ENCODE data around the gene IQSEC1. TPM values are rescaled to one million over a fixed set of nuclear protein-coding genes. Genes with fewer than 3 reads are reported as not detected.

Gene IQSEC1
- total RNA-seq, 2 experiments from 2014 or later = 20.1 to 22.2 TPM

GRCh38 chr3:13018561-13019242 lies 54.5 kb downstream of the IQSEC1 start:
- DNase-seq = no peak
- Mint-ChIP-seq H3K27ac (no peak overlapping the region), H3K27me3 (no peaks in the 10 kb centered on the region), H3K36me3 (no peaks in the 10 kb centered on the region), H3K9me3 (no peaks in the 10 kb centered on the region), H3K4me3 (no peak overlapping the region), H3K4me1 (peaks cover 23% of the 10 kb centered on the region)

GRCh38 chr3:13018043-13018451 lies 55.2 kb downstream of the IQSEC1 start:
- no peak overlapping the region for H3K27ac Mint-ChIP-seq
- H3K9me3 Mint-ChIP-seq = no peaks in the 10 kb centered on the region
- no peak overlapping the region for H3K4me3 Mint-ChIP-seq
- DNase-seq = no peak
- H3K4me1 Mint-ChIP-seq = peaks cover 30% of the 10 kb centered on the region
- no peaks in the 10 kb centered on the region for H3K27me3 Mint-ChIP-seq
- peaks cover 2% of the 10 kb centered on the region for H3K36me3 Mint-ChIP-seq

DNA sequence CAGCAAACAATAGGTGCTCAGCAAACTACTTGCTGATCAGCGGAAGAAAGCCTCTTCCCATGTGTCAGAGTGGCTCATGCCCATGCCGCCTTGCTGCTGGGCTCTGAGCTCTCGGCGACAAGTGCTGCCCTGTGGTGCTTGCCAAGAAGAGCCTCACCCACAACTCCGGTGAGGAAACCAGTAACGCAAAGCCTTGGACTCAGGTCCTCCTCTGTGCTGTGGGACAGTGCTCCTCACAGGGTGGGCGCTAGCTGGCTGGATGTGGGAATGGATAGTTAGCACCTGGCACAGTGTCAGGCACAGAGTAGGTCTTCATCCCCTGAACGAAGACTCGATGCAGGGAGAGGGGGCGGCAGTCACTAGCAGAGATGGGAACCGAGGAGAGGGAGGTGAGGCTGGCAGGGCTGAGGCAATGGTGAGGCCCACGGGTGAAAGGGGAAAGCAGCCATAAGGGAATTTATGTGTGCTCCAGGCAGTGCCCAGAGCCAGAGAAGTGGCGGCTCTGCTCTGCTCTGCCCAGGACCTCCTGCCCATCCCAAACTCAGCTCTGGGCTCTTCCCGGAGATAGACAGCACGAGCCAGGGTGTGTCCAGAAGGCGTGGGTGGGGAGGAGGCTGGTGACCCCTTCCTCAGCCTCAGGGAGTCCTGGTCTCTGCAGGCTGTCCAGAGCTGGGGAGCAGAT lies 55.7 kb downstream of the IQSEC1 start:
- DNase-seq = no peak
- peaks cover 35% of the 10 kb centered on the region for H3K4me1 Mint-ChIP-seq
- H3K4me3 Mint-ChIP-seq = peak overlapping the region; percentile 15
- H3K36me3 Mint-ChIP-seq = peaks cover 2% of the 10 kb centered on the region
- H3K27ac Mint-ChIP-seq = peak overlapping the region; percentile 93
- H3K27me3 Mint-ChIP-seq = no peaks in the 10 kb centered on the region
- no peaks in the 10 kb centered on the region for H3K9me3 Mint-ChIP-seq

- Mint-ChIP-seq H3K4me3 (peak overlapping the region; percentile 72), H3K36me3 (peaks cover 6% of the 10 kb centered on the region), H3K4me1 (peaks cover 42% of the 10 kb centered on the region), H3K9me3 (no peaks in the 10 kb centered on the region), H3K27me3 (no peaks in the 10 kb centered on the region), H3K27ac (peak overlapping the region; percentile 93)
- no peak for DNase-seq
These were observed 56.4 kb downstream of the IQSEC1 start for GRCh38 chr3:13016721-13017255.

GRCh38 chr3:13016083-13016720 lies 57.0 kb downstream of the IQSEC1 start:
- Mint-ChIP-seq H3K4me1 (peaks cover 48% of the 10 kb centered on the region), H3K4me3 (peak overlapping the region; percentile 72), H3K9me3 (no peaks in the 10 kb centered on the region)

GRCh38 chr3:13015286-13016082 lies 57.7 kb downstream of the IQSEC1 start:
- Mint-ChIP-seq H3K9me3 (no peaks in the 10 kb centered on the region), H3K27me3 (no peaks in the 10 kb centered on the region), H3K4me1 (peaks cover 53% of the 10 kb centered on the region), H3K27ac (peak overlapping the region; percentile 93), H3K36me3 (peaks cover 8% of the 10 kb centered on the region), H3K4me3 (peak overlapping the region; percentile 72)
- peak; percentile 64 for DNase-seq

More at GRCh38 chr3:13016083-13016720, 57.0 kb downstream of the IQSEC1 start:
- H3K27ac Mint-ChIP-seq = peak overlapping the region; percentile 93
- H3K27me3 Mint-ChIP-seq = no peaks in the 10 kb centered on the region
- DNase-seq = peak; percentile 60
- peaks cover 6% of the 10 kb centered on the region for H3K36me3 Mint-ChIP-seq

DNA sequence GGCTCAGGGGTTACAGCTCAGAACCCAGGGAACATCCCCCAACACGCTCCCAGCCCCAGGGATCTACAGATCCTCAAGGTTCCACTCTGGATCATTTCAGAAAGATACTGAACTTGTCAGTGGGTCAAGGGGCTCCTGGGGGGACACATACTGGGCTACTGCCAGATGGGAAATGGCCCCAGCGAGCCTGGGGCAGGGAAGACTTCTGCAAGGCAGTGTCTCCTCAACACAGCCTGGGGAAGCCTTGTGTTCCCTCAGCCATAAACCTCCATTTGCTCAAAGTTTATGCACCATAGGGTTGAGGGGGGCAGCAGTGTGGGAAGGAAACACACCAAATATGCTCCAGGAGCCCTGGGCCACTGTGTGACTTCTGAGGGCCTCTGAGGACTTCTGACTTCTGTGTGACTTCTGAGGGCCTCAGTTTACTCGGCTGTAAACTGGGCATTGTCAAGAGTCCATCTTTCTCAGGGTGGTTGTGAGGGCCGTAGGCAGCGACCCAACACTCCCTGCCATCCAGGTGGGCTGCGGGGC lies 58.4 kb downstream of the IQSEC1 start:
- Mint-ChIP-seq H3K9me3 (no peaks in the 10 kb centered on the region), H3K4me3 (peak overlapping the region; percentile 72), H3K27me3 (no peaks in the 10 kb centered on the region), H3K27ac (peak overlapping the region; percentile 93), H3K4me1 (peaks cover 55% of the 10 kb centered on the region), H3K36me3 (peaks cover 8% of the 10 kb centered on the region)
- DNase-seq = no peak

DNA sequence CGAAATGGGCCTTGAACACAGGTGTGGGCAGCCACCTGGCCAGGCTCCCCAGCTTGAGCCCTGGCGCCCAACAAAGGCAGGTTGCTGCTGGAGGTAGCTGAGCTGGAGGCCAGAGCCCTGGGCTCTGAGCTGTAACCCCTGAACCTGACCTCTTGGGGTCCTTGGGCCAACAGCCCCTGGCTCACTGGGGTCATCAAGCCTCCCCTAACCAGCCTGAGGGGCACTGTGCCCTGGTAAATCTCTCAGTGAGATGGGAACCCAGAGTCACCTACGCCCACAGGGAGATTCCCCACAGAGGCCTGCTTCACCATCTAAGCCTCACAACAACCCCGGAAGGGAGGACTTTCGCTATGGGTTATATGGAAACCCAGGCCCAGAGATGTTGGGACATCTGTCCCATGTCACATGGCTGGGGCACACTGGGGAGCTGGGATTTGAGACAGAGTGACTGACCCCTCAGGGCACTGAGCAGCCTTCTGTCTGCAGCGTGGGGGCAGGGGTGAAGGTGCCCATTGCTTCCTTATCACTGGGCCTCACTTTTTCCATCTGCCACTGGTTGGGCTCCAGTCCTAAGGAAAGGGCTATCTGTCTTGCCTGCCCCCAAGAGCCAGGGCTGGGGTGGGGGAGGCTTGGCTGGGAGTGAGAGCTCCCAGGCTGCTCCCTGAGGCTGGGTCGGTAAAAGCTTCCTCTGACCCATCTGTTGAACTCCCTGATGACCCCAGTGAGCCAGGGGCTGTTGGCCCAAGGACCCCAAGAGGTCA lies 59.1 kb downstream of the IQSEC1 start:
- DNase-seq = peak; percentile 50
- H3K4me3 Mint-ChIP-seq = peak overlapping the region; percentile 72
- H3K27ac Mint-ChIP-seq = peak overlapping the region; percentile 93
- H3K9me3 Mint-ChIP-seq = no peaks in the 10 kb centered on the region
- H3K4me1 Mint-ChIP-seq = peaks cover 60% of the 10 kb centered on the region
- peaks cover 8% of the 10 kb centered on the region for H3K36me3 Mint-ChIP-seq
- no peaks in the 10 kb centered on the region for H3K27me3 Mint-ChIP-seq

- Mint-ChIP-seq H3K9me3 (no peaks in the 10 kb centered on the region), H3K4me1 (peaks cover 66% of the 10 kb centered on the region), H3K36me3 (peaks cover 9% of the 10 kb centered on the region), H3K27ac (peak overlapping the region; percentile 93), H3K4me3 (peak overlapping the region; percentile 4), H3K27me3 (no peaks in the 10 kb centered on the region)
- no peak for DNase-seq
These were observed 59.7 kb downstream of the IQSEC1 start for GRCh38 chr3:13013566-13013965.

DNA sequence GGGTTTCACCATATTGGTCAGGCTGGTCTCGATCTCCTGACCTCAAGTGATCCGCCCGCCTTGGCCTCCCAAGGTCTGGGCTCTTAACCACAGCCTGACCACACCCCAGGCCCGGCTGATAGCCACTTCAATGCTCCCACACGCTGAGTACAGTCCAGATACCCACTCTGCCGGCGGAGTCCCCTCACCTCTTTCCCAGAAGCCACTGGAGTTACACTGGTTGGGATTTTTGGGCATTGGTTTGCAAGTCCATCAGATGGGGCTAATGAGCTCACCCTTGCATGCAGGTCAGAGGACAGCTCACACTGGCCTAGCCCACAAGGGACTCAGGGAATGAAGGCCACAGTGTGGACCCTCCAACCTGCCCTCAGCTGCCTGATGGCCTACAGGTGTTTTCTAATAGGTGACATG lies 60.1 kb downstream of the IQSEC1 start:
- H3K4me1 Mint-ChIP-seq = peaks cover 70% of the 10 kb centered on the region
- H3K27me3 Mint-ChIP-seq = no peaks in the 10 kb centered on the region
- H3K27ac Mint-ChIP-seq = peak overlapping the region; percentile 93

DNA sequence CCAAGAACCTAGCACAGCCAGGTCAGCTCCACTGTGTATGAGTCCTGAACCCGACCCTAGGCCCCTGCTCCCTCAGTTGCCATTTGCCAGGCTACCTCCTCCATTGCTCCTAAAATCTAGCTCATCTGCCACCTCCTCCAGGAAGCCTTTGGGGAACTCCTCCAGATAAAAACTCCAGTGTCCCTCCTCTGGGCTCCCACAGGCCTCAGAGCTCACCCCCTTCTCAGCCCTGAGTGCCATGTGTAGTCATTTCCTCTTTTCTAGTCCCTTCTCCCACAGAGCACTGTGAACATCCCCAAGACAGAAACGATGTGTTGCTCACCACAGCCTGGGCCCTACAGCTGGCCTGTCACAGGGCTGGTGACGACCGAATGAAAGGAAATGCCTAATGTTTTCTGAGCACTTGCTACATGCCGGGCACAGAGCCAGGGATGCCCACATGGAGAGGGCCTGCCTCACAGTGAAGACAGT lies 61.0 kb downstream of the IQSEC1 start:
- Mint-ChIP-seq H3K36me3 (peaks cover 11% of the 10 kb centered on the region), H3K27ac (peak overlapping the region; percentile 93), H3K4me1 (peaks cover 72% of the 10 kb centered on the region), H3K27me3 (no peaks in the 10 kb centered on the region), H3K9me3 (no peaks in the 10 kb centered on the region), H3K4me3 (peak overlapping the region; percentile 73)
- DNase-seq = peak; percentile 67

More for the DNA sequence above, 60.1 kb downstream of the IQSEC1 start:
- Mint-ChIP-seq H3K4me3 (peak overlapping the region; percentile 4), H3K9me3 (no peaks in the 10 kb centered on the region), H3K36me3 (peaks cover 11% of the 10 kb centered on the region)
- DNase-seq = no peak

- Mint-ChIP-seq H3K27ac (peak overlapping the region; percentile 93), H3K4me1 (peaks cover 71% of the 10 kb centered on the region), H3K9me3 (no peaks in the 10 kb centered on the region), H3K4me3 (peak overlapping the region; percentile 73), H3K36me3 (peaks cover 11% of the 10 kb centered on the region), H3K27me3 (no peaks in the 10 kb centered on the region)
- peak; percentile 83 for DNase-seq
These were observed 61.5 kb downstream of the IQSEC1 start for GRCh38 chr3:13011573-13012220.

All from activated naive CD8-positive, alpha-beta T cell treated with anti-CD3 and anti-CD28 coated beads for 36 hours (primary cell).